ENCODE results near the gene ANXA11.

DNA sequence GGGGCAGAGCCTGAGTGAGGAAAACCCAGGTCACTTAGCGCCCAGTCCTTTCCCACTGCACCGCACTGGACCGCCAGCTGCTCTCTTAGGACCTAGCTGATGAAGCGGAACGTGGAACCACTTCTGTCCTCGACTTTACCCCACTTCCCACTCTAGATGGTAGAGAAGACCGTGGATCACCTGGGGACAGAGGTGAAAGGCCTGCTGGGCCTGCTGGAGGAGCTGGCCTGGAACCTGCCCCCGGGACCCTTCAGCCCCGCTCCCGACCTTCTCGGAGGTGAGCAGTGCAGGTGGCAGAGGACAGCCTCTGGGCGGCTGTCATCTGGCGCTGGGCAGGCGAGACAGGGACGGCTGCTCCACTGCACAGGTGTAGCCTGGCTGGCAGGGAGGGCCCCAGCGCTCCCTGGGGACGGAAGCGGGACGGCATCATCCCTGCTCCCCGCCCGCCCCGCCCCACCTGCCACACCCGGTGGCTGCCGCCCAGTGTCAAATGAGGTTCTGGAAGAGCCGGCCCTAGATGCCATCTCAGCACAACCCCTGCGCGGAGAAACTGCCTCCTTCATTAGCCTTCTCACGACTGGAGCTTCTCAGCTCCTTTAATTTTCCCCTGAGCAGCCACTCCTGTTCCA, 61.2 kb downstream of the ANXA11 start:
- TF ChIP-seq, protein P1, sequence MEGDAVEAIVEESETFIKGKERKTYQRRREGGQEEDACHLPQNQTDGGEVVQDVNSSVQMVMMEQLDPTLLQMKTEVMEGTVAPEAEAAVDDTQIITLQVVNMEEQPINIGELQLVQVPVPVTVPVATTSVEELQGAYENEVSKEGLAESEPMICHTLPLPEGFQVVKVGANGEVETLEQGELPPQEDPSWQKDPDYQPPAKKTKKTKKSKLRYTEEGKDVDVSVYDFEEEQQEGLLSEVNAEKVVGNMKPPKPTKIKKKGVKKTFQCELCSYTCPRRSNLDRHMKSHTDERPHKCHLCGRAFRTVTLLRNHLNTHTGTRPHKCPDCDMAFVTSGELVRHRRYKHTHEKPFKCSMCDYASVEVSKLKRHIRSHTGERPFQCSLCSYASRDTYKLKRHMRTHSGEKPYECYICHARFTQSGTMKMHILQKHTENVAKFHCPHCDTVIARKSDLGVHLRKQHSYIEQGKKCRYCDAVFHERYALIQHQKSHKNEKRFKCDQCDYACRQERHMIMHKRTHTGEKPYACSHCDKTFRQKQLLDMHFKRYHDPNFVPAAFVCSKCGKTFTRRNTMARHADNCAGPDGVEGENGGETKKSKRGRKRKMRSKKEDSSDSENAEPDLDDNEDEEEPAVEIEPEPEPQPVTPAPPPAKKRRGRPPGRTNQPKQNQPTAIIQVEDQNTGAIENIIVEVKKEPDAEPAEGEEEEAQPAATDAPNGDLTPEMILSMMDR (IDR thresholded peaks at IDR 0.05; ENCODE audit: low read length) = no peak
- TF ChIP-seq EZH2 (IDR thresholded peaks at IDR 0.05; ENCODE audit: borderline replicate concordance, low read length) = no peak

All from OCI-LY1 (cell line).